Right kidney (tissue), 1 donor: ENCODE results near the gene ILF2.
"Not testable (repeated sequence)": the region's sequence is repeated elsewhere in the genome, so short reads cannot be mapped to it uniquely, and the experiment has no call there.

ENCODE experiments used
- DNase-seq: peaks from one replicate; pipeline ENCODE4 v3.0.0-alpha.2; 2016

ILF2 gene

DNA sequence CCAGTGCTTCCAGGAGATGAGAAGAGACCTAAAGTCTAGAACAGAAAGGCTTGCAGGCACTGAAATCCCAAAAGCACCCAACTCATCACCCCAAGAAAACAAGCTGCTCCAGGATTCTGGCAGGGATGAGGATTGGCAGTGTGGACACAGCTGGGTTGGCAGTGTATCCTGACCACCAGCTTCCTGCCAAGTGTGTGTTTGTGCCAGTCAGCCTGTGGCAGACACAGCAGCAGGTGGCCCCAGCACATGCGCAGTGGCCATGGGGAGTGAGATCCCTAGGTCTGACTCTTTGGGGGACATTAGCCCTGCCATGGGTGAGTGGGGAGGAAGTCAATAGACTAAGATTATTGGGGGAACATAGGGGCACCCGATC is 20.9 kb downstream of the ILF2 start:
- no peak for DNase-seq

DNA sequence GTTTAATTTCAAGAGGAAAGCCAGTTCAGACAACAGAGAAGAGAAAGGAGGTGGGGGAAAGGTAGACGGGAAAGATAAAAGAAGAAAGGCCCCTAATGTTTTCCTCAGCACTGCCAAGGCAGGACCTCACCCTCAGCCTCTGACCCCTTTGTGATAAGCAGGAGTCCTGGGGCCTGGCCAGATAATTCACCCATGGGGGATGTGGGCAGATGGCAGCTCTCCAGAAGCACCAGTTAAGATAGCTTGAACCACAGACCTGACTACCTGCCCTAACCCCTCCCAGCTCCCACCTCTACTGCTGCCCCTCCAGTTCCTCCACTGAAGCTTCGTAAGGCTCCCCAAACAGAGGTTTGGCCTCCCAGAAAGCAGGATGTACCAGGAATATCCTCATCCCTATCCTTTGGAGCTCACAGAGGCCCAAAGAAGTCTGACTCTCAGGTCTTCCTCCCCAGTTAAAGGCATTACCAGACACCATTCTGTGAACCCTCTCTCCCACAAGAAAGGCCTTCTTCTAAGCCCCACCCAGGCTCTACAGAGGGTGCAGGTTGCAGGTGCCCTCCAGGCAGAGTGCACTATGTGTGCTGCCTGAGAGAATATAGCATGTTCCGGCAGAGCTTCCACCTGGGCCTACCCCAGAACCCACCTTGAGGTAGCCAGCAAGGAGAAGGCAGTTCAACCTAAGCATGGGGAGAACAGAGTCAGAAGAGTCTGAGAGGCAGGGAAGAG is 21.5 kb downstream of the ILF2 start:
- DNase-seq = no peak

DNA sequence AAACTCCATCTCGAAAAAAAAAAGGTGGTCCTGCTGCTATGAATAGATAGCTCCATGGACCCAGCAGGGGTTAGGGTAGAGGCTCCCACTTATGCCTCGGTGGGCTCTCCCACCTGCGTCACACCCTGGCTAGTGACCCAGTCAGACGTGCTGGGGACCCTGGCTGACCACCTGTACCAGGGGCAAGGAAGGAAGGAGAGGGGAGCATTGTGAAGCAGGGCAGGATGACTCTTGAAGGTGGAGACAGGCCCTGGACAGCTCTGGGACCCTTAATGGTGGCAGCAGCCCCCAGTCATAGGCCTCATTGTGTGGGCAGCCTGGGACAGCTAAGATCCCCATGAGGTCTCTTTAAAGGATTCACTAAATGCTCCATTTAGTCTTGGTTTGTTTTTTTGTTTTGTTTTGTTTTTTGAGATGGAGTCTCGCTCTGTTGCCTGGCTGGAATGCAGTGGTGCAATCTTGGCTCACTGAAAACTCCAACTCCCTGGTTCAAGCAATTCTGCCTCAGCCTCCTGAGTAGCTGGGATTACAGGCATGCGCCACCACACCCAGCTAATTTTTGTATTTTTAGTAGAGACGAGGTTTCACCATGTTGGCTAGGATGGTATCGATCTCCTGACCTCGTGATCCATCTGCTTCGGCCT is 22.7 kb downstream of the ILF2 start:
- no peak for DNase-seq

DNA sequence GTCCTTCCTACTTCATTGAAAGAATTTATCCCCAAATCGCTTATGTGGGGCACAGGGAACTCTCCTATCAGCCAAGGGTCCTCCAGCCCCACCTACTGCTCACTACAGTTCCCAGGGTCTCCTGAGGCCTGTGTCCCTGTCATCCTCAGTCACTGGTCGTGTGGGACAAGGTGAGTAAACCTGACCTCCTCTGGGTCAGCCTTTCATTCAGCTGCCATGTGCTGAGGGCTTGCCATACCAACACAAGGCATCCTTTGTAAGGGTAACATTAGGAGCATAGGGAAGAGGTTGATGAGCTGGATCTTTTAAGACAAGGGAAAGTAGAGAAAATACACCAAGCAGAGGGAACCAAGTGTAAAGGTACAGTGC is 23.5 kb downstream of the ILF2 start:
- no peak for DNase-seq

DNA sequence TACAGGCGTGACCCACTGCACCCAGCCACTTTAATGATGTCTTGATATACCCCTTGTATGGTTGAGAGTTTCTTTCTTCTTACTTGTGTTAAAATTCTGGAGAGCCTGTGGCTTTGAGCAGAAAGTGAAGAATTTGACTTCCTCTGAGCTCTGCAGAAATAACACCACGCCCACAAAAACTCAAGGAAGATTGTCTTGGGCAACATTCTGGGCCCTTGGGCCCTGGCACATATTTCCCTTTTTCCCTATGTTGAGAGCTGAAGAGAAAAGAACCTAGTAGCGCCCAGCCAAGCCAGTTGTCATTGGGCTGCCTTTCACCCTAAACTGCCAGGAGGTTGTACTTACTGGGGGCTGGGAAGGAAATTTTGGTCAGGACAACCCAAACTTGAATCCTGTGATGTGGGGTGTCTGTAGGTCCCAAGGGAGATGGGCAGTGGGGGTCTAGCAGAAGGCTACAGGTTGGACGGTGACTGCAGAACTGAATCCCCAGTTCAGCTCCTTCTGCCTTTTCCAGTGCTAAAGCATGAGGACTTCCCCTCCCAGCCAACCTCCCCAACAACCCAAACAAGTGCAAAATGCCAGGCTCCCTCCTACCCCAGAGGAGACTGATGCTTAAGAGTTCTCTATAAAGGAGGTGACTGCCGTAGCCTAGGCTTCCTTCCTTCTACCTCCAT is 24.0 kb downstream of the ILF2 start:
- DNase-seq = no peak

DNA sequence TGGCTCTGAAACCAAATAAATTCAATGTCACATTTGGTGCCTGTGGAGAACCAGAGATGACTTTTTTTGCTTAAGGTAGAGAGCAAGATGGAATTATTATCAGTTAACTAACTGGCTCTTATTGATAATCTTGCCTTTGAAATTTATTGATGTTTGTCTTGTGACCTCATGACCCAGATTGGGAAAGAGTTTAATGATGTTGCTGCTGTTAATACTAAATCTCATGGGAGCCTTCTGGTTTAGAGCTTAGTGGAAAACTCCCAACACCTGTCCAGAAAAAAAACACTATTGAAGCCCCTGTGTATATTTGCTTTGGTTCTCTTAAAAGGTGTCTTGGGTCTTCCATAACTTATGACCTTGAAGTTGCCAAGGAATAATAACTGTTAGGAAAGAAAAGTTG is 27.0 kb downstream of the ILF2 start:
- DNase-seq = no peak

DNA sequence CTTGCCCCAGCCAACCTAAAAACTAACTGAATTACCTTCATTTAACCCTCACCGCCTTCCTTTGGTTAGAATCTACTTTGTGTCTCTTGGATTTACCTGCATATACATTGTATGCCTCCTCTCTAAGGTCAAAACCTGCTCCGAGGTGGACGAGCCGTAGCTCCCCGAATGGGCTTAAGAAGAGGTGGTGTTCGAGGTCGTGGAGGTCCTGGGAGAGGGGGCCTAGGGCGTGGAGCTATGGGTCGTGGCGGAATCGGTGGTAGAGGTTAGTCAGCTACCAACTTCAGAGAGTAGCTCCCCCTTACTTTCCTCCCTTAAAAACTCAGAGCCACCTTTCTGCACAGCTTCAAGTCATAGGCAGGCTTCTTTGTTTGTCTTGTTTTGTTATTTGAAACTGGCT is 27.7 kb downstream of the ILF2 start:
- DNase-seq = no peak

DNA sequence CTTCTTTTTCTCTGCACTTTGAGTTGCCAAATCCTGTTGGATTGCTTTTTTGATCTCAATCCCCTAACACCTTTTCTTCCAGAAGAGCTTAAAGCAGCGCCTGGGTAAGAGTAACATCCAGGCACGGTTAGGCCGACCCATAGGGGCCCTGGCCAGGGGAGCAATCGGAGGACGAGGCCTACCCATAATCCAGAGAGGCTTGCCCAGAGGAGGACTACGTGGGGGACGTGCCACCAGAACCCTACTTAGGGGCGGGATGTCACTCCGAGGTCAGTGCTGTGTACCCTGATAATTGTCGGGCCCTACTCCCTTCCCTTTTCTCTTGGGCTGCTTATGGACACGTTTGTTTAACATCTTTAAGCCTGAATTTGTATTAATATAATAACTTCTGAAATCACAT is 28.6 kb downstream of the ILF2 start:
- DNase-seq = no peak

DNA sequence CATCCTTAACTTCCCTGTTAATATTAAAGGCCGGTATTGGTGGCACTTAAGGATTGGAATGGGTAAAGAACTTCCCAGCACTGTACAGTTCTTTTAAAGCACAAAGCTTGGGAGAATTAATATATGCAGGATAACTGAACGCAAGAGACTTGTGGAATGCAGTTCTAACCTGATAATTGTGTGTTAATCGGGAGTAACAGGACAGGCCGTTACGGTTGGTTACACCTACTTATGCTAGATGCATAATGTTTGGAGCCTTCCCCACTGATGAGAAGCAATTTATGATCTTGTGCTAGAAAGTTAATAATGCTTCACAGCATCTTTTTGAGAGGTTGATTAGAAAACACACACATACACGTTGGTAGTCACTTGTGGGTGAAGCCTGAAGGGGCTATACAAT is 29.9 kb downstream of the ILF2 start:
- DNase-seq = no peak

DNA sequence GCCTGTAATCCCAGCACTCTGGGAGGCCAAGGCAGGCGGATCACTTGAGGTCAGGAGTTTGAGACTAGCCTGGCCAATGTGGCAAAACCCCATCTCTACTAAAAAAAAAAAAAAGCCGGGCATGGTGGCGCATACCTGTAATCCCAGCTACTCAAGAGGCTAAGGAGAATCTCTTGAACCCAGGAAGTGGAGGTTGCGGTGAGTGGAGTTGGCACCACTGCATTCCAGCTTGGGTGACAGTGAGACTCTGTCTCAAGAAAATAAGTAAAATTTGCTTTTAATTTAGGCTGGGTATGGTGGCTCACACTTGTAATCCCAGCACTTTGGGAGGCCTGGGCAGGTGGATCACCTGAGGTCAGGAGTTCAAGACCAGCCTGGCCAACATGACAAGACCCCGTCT is 30.6 kb downstream of the ILF2 start:
- DNase-seq = not testable (repeated sequence)

DNA sequence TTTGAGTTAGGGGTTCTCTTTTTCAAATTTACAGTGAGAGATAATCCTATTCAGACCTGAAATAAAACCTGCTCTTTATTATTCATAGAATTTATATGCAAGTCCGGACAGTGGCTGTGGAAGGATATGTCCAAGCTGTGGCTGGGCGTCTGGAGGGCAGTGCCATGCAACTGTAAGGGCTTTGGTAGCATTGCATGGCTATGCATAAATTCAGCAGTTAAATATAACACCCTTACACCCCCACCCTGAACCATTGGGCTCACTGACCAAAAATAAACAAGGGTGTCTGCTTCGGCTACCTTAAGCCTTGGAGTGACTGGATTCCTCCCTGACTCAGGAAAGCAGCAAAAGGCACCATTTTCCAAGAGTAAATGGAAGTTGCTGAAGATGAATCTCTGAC is 31.5 kb downstream of the ILF2 start:
- no peak for DNase-seq

DNA sequence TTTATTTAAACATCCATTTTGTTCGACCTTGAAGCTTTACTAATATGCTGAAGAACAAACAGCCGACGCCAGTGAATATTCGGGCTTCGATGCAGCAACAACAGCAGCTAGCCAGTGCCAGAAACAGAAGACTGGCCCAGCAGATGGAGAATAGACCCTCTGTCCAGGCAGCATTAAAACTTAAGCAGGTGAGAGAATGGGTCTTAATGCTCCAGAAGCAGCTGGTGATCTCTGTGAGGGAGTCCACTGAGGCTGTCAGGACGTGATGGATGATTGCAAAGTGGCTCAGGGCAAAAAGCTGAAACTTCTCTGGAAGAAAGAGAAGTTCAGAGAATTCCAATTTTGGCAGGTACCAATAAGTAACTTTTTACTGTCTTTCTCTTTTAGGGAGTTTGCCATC is 32.5 kb downstream of the ILF2 start:
- DNase-seq = no peak

DNA sequence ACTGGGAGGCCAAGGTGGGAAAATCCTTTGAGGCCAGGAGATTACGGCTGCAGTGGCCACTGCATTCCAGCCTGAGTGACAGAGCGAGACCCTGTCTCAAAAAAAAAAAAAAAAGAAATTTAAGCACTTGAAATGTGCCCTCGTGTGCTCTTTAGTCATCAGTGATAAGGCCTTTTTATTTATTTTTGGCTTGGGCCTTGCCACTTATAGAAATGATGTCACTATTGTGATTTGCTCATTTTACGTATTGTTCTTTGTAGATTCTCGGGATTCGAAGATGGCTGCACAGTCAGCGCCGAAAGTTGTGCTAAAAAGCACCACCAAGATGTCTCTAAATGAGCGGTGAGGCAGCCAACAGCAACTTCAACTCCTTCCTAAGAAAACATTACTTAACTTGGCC is 34.5 kb downstream of the ILF2 start:
- DNase-seq = no peak

DNA sequence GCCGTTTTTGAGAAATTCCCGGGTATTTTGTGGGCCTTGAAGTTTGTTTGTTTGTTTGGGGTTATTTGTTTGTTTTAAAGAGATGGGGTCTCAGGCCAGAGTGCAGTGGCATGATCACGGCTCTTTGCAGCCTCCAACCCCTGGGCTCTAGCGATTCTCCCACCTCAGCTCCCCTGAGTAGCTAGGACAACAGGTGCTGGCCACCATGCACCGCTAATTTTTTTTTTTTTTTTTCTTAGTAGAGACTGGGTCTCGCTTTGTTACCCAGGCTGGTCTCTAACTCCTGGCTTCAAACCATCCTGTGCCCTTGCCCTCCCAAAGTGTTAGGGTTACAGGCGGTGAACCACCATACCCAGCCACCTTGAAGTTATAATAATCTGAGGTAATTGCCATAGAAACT is 34.9 kb downstream of the ILF2 start:
- no peak for DNase-seq

DNA sequence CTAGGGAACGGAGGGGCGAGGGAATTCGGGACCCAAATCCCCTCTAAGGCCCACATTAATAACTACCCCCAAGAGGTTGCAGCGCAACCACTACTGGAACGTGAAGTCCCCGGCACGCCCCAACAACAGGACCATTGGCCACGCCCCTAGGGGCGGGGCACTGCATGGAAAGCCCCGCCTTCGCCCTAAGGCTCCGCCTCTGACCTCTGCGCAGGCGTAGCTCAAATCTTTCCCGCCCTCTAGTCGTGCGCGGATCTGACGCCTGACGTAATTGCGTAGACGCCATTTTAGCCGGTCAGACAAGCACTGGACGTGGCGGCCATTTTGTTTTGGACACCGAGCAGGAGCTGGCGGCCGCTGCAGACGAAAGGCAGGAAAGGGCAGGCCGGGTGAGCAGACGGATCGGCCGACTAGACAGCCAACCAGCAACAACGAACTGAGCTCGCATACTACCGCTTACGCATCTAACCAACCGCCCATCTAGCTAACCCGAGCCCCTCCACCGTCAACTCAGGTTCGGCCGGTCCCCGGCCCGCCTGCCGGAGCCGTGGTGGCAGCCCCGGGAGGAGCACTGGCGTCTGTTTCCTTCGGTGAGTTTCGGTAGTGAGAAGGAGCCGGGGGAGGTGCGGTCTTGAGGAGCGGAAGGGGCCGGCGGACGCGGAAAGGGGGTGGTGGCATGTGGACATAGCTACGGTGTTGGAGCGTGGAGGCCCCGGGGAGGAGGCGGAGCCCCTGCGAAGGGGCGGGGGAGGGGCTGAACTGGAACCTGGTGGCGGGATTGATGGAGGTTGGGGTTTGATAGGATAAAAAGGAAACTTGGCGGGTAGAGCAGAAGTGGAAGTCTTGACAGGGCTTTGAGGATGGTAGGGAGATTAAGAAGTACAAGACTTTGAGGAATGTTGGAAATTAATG is 36.8 kb downstream of the ILF2 start, which contains the start of gene CHTOP:
Gene CHTOP, plus strand, starts transcription at position 313 of the 912 bp plus-strand sequence. CDS start 2,523 bp downstream, outside the sequence.
- DNase-seq = peak; percentile 96

DNA sequence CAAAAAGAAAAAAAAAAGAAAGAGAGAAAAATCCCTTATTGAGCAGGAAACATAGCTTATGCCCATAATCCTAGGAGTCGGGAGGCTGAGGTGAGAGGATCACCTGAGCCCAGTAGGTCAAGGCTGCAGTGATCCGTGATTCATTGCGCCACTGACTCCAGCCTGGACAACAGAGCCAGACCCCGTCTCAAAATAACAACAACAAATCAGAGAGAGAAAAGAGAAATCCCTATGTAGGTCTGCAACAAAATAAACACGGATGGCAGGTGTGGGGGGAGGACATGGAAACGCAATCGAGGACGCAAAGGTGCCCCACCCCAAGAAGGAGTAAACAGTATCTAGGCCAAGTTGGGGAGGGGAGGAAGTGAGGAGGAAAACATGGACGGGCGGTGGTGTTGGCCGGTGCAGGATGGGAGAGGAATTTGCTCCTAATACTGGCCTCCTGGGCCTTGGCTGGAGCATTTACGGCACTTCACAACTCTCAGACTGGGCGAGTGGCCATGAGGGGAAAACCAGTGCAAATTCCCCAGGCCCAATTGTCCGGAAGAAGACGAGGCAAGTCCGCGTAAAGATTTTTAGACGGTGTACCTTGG is 37.5 kb downstream of the ILF2 start:
- DNase-seq = no peak

DNA sequence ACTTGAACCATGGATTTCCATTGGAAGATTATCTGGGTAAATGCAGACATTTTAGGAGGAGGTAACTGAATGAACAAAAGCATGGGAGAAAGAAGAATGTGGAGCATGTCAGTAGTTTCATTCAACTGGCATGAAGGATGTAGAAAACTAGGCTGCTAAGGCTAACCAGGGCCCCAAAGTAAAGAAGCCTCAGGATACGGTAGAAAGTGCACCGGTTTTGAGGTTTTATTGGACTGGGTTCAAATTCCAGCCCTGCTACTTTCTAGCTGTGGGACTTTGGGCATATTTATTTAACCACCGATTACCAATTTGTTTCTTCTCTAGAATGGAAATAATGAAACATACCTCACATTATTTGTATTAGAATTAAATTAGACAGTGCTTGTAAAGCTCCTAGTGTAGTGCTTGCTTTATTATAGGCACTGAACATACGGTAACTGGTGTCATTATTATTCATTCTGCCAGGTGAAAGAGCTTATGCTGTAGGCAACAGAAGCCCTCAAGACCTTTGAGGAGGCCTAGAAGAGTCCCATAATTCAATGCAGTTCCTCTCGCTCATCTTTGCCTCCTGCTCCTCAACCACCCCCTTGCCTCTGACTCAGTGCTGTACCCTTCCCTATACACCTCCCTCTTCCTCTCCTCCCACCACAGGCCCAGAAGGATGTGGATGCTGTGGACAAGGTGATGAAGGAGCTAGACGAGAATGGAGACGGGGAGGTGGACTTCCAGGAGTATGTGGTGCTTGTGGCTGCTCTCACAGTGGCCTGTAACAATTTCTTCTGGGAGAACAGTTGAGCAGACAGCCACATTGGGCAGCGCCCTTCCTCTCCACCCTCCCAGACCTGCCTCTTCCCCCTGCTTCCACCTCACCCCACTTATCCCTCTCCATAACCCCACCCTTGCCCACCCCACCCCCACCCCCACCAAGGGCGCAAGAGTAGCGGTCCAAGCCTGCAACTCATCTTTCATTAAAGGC is 39.5 kb downstream of the ILF2 start:
- no peak for DNase-seq

DNA sequence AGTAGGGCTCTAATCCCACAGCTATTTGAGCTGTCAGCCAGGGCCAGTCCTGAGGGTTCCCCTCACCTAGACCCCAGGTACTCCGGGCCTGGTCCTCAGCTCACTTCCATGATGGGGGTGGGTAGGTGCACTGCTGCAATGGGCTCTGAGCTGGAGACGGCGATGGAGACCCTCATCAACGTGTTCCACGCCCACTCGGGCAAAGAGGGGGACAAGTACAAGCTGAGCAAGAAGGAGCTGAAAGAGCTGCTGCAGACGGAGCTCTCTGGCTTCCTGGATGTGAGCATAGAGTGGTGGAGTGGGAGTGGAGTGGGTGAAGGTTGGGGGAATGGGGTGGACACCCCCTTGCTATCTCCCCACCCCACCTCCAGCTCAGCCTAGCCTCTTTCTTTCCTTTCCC is 40.4 kb downstream of the ILF2 start:
- DNase-seq = no peak

DNA sequence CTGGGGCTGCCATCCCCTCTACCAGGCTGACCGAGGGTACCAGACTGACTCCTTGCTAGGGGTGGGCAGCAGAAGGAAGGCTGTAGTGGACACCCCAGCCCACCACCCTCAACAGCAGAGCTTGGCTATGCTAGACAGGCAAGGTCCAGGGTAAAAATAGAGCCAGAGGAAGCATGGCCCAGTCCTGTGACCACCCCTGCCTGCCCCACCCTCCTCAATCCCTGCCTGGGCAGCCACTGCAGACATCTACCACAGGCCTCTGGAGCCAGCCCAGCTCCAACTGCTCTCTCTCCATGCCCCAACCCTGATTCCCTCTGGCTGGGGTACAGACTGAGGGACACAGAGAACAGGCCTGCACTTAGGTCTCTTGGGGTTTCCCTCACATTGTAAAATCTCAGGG is 40.8 kb downstream of the ILF2 start:
- no peak for DNase-seq

DNA sequence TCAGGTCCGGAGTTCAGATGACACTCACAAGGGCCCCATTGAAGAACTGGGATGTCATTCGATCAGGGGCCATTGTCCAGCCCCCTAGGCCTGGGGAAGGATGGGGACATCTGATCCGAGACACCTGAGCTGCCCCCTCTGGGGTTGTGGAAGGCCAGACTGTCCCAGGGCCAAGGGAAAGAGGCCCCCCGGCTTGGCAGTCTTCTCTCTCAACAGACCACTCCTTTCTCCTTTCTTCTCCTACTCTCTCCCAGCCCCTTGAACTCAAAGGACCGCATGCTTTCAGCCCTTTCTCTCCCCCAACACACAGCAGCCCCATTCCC is 41.5 kb downstream of the ILF2 start:
- no peak for DNase-seq

DNA sequence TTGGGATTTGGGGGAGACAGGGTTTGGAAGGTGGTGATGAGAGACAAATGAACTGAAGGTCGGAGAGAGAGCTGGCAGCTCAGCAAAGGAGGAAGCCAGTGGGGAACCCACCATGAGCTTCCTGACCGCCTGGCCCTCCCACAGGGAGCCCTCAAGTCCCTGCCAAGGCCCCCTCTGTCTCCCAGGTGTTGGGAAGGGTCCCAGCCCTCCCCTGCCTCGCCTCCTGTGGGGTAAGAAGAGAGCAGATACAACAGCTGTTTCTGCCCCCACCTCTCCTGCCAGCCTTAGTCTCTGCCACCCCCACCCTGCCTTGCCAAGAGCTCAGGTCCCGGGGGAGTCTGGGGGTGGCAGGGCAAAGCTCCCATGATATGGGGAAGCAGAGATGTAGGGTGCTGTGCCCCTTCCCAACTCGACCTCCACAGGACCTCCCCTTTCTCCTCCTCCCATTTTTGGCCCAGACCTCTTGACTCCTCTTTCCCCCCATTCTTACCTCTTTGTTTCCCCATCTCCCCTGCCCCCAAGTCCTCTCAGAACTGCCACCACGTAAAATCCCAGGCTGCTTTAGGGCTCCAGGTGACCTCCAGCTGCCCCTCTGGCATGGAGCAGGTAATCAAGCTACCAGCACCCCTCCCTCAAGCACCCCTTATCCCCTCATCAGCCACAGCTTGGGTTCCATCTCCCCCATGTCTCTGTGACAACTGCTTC is 42.0 kb downstream of the ILF2 start:
- DNase-seq = no peak
